HG03139 (cell line): ENCODE measurements around the gene MSX2.

ENCODE experiments used
- ATAC-seq: cut with Tn5 transposase; IDR thresholded peaks from one replicate; pipeline ENCODE4 v1.9.1; 2021; ENCODE audit not compliant: unreplicated experiment

Gene MSX2

GRCh38 chr5:174718880-174719610 lies 5.3 kb upstream of the MSX2 start:
- ATAC-seq, result no peak

- no peak for ATAC-seq
These were observed 4.4 kb upstream of the MSX2 start for GRCh38 chr5:174719793-174720611.

- ATAC-seq, result no peak
These were observed 3.5 kb upstream of the MSX2 start for GRCh38 chr5:174720612-174721529.

GRCh38 chr5:174721530-174722432 lies 2.6 kb upstream of the MSX2 start:
- ATAC-seq, result no peak

- ATAC-seq, result no peak
These were observed 1.9 kb upstream of the MSX2 start for GRCh38 chr5:174722500-174722899.

- no peak for ATAC-seq
These were observed 935 bp upstream of the MSX2 start for GRCh38 chr5:174723315-174723978.

GRCh38 chr5:174723979-174724483 lies 351 bp upstream of the MSX2 start:
- ATAC-seq, result no peak

GRCh38 chr5:174725261-174725990 lies 1.0 kb downstream of the MSX2 start:
- no peak for ATAC-seq

GRCh38 chr5:174725991-174726601 lies 1.7 kb downstream of the MSX2 start:
- ATAC-seq, result no peak

GRCh38 chr5:174726916-174727793 lies 2.8 kb downstream of the MSX2 start:
- no peak for ATAC-seq

- ATAC-seq, result no peak
These were observed 3.7 kb downstream of the MSX2 start for GRCh38 chr5:174727794-174728680.

- ATAC-seq, result no peak
These were observed 4.8 kb downstream of the MSX2 start for GRCh38 chr5:174729075-174729680.

GRCh38 chr5:174731214-174732035 lies 7.0 kb downstream of the MSX2 start:
- ATAC-seq, result no peak

GRCh38 chr5:174732036-174733020 lies 7.9 kb downstream of the MSX2 start:
- ATAC-seq, result no peak
